Measurements from ENCODE around the gene ZDHHC13.

ZDHHC13 gene

GRCh38 chr11:19116971-19117759 is at the start of gene ZDHHC13:
ZDHHC13 (plus strand) TSS chr11:19117168; CDS start chr11:19117250, 82 bp downstream.
- H3K27me3 ChIP-seq (ENCODE audit: control insufficient read depth, insufficient read depth, low read length), result no peaks in the 10 kb centered on the region
- peak within 1 kb of the TSS; percentile 53 for H3K9ac ChIP-seq (ENCODE audit: low read length)
- H3K36me3 ChIP-seq (ENCODE audit: control insufficient read depth, insufficient read depth, low read length), result no peaks in the 10 kb centered on the region
- no peaks in the 10 kb centered on the region for H3K4me1 ChIP-seq (ENCODE audit: control insufficient read depth, insufficient read depth, low read length)
- no peak within 1 kb of the TSS for H3K27ac ChIP-seq (ENCODE audit: low read depth, low read length)
- peak within 1 kb of the TSS; percentile 90 for H3K4me3 ChIP-seq (ENCODE audit: low read length)

- H3K27me3 ChIP-seq (ENCODE audit: control insufficient read depth, insufficient read depth, low read length), result no peaks in the 10 kb centered on the region
- no peak overlapping the region for H3K9ac ChIP-seq (ENCODE audit: low read length)
- H3K4me3 ChIP-seq (ENCODE audit: low read length), result peak overlapping the region; percentile 37
- no peaks in the 10 kb centered on the region for H3K4me1 ChIP-seq (ENCODE audit: control insufficient read depth, insufficient read depth, low read length)
- no peaks in the 10 kb centered on the region for H3K36me3 ChIP-seq (ENCODE audit: control insufficient read depth, insufficient read depth, low read length)
- H3K27ac ChIP-seq (ENCODE audit: low read depth, low read length), result no peak overlapping the region
Observed at GRCh38 chr11:19071255-19071654, 45.7 kb upstream of the ZDHHC13 start.

GRCh38 chr11:19072464-19072863 is 44.5 kb upstream of the ZDHHC13 start:
- no peak overlapping the region for H3K27ac ChIP-seq (ENCODE audit: low read depth, low read length)
- H3K36me3 ChIP-seq (ENCODE audit: control insufficient read depth, insufficient read depth, low read length), result no peaks in the 10 kb centered on the region
- no peaks in the 10 kb centered on the region for H3K27me3 ChIP-seq (ENCODE audit: control insufficient read depth, insufficient read depth, low read length)
- no peaks in the 10 kb centered on the region for H3K4me1 ChIP-seq (ENCODE audit: control insufficient read depth, insufficient read depth, low read length)
- no peak overlapping the region for H3K4me3 ChIP-seq (ENCODE audit: low read length)
- H3K9ac ChIP-seq (ENCODE audit: low read length), result no peak overlapping the region

- Histone ChIP-seq H3K27me3 (ENCODE audit: control insufficient read depth, insufficient read depth, low read length) (no peaks in the 10 kb centered on the region), H3K36me3 (ENCODE audit: control insufficient read depth, insufficient read depth, low read length) (no peaks in the 10 kb centered on the region), H3K4me1 (ENCODE audit: control insufficient read depth, insufficient read depth, low read length) (no peaks in the 10 kb centered on the region), H3K4me3 (ENCODE audit: low read length) (no peak overlapping the region), H3K9ac (ENCODE audit: low read length) (no peak overlapping the region), H3K27ac (ENCODE audit: low read depth, low read length) (no peak overlapping the region)
Observed at GRCh38 chr11:19073454-19074415, 43.2 kb upstream of the ZDHHC13 start.

- no peak overlapping the region for H3K27ac ChIP-seq (ENCODE audit: low read depth, low read length)
- no peak overlapping the region for H3K4me3 ChIP-seq (ENCODE audit: low read length)
- no peaks in the 10 kb centered on the region for H3K27me3 ChIP-seq (ENCODE audit: control insufficient read depth, insufficient read depth, low read length)
- H3K9ac ChIP-seq (ENCODE audit: low read length), result no peak overlapping the region
- H3K4me1 ChIP-seq (ENCODE audit: control insufficient read depth, insufficient read depth, low read length), result no peaks in the 10 kb centered on the region
- no peaks in the 10 kb centered on the region for H3K36me3 ChIP-seq (ENCODE audit: control insufficient read depth, insufficient read depth, low read length)
Observed at GRCh38 chr11:19075636-19076035, 41.3 kb upstream of the ZDHHC13 start.

GRCh38 chr11:19076744-19077589 is 40.0 kb upstream of the ZDHHC13 start:
- no peaks in the 10 kb centered on the region for H3K27me3 ChIP-seq (ENCODE audit: control insufficient read depth, insufficient read depth, low read length)
- no peak overlapping the region for H3K27ac ChIP-seq (ENCODE audit: low read depth, low read length)
- H3K9ac ChIP-seq (ENCODE audit: low read length), result no peak overlapping the region
- no peaks in the 10 kb centered on the region for H3K4me1 ChIP-seq (ENCODE audit: control insufficient read depth, insufficient read depth, low read length)
- no peaks in the 10 kb centered on the region for H3K36me3 ChIP-seq (ENCODE audit: control insufficient read depth, insufficient read depth, low read length)
- H3K4me3 ChIP-seq (ENCODE audit: low read length), result no peak overlapping the region

- H3K36me3 ChIP-seq (ENCODE audit: control insufficient read depth, insufficient read depth, low read length), result no peaks in the 10 kb centered on the region
- H3K27ac ChIP-seq (ENCODE audit: low read depth, low read length), result no peak overlapping the region
- no peaks in the 10 kb centered on the region for H3K4me1 ChIP-seq (ENCODE audit: control insufficient read depth, insufficient read depth, low read length)
- H3K27me3 ChIP-seq (ENCODE audit: control insufficient read depth, insufficient read depth, low read length), result no peaks in the 10 kb centered on the region
- H3K9ac ChIP-seq (ENCODE audit: low read length), result no peak overlapping the region
- H3K4me3 ChIP-seq (ENCODE audit: low read length), result no peak overlapping the region
Observed at GRCh38 chr11:19077965-19078364, 39.0 kb upstream of the ZDHHC13 start.

GRCh38 chr11:19079643-19080440 is 37.1 kb upstream of the ZDHHC13 start:
- Histone ChIP-seq H3K27me3 (ENCODE audit: control insufficient read depth, insufficient read depth, low read length) (no peaks in the 10 kb centered on the region), H3K4me3 (ENCODE audit: low read length) (no peak overlapping the region), H3K36me3 (ENCODE audit: control insufficient read depth, insufficient read depth, low read length) (no peaks in the 10 kb centered on the region), H3K27ac (ENCODE audit: low read depth, low read length) (no peak overlapping the region), H3K9ac (ENCODE audit: low read length) (no peak overlapping the region), H3K4me1 (ENCODE audit: control insufficient read depth, insufficient read depth, low read length) (no peaks in the 10 kb centered on the region)

GRCh38 chr11:19080579-19080993 is 36.4 kb upstream of the ZDHHC13 start:
- no peak overlapping the region for H3K27ac ChIP-seq (ENCODE audit: low read depth, low read length)
- H3K36me3 ChIP-seq (ENCODE audit: control insufficient read depth, insufficient read depth, low read length), result no peaks in the 10 kb centered on the region
- H3K27me3 ChIP-seq (ENCODE audit: control insufficient read depth, insufficient read depth, low read length), result no peaks in the 10 kb centered on the region
- no peak overlapping the region for H3K4me3 ChIP-seq (ENCODE audit: low read length)
- H3K9ac ChIP-seq (ENCODE audit: low read length), result no peak overlapping the region
- H3K4me1 ChIP-seq (ENCODE audit: control insufficient read depth, insufficient read depth, low read length), result no peaks in the 10 kb centered on the region

- Histone ChIP-seq H3K4me1 (ENCODE audit: control insufficient read depth, insufficient read depth, low read length) (no peaks in the 10 kb centered on the region), H3K9ac (ENCODE audit: low read length) (no peak overlapping the region), H3K36me3 (ENCODE audit: control insufficient read depth, insufficient read depth, low read length) (no peaks in the 10 kb centered on the region), H3K4me3 (ENCODE audit: low read length) (no peak overlapping the region), H3K27ac (ENCODE audit: low read depth, low read length) (no peak overlapping the region), H3K27me3 (ENCODE audit: control insufficient read depth, insufficient read depth, low read length) (no peaks in the 10 kb centered on the region)
Observed at GRCh38 chr11:19083166-19083565, 33.8 kb upstream of the ZDHHC13 start.

GRCh38 chr11:19084661-19085315 is 32.2 kb upstream of the ZDHHC13 start:
- H3K27me3 ChIP-seq (ENCODE audit: control insufficient read depth, insufficient read depth, low read length), result no peaks in the 10 kb centered on the region
- H3K9ac ChIP-seq (ENCODE audit: low read length), result no peak overlapping the region
- H3K36me3 ChIP-seq (ENCODE audit: control insufficient read depth, insufficient read depth, low read length), result no peaks in the 10 kb centered on the region
- no peaks in the 10 kb centered on the region for H3K4me1 ChIP-seq (ENCODE audit: control insufficient read depth, insufficient read depth, low read length)
- no peak overlapping the region for H3K4me3 ChIP-seq (ENCODE audit: low read length)
- H3K27ac ChIP-seq (ENCODE audit: low read depth, low read length), result no peak overlapping the region

All from rectal smooth muscle tissue (tissue), 1 donor.